HCT116 (cell line): ENCODE results near the gene SPTBN1. TPM values are rescaled to one million over a fixed set of nuclear protein-coding genes. Genes with fewer than 3 reads are reported as not detected.

Experiments
- ATAC-seq: fragments of 200-7000 bp; cut with Tn5 transposase; 2 replicates; pipeline ENCODE4 v1.9.1; 2020; ENCODE audit warnings: mild to moderate bottlenecking, moderate library complexity
- BruUV-seq: library from RNA; stranded (reverse); fragments of 400-500 nt; replicated peaks from 2 replicates; lab custom pipeline; 2021; lab: Mats Ljungman, UMichigan
- CTCF ChIA-PET: fragments of 300-600 bp; sonication (Branson Sonifier 250); formaldehyde crosslinking; loops from one replicate; lab custom pipeline; 2021; ENCODE audit warnings: antibody characterized with exemption; lab: Charles Lee
- POLR2A ChIA-PET: fragments of 300-600, 350-600 bp; sonication (Branson Sonifier 250); formaldehyde crosslinking; loops from one replicate; lab custom pipeline; 2021; ENCODE audit warnings: antibody characterized with exemption; lab: Charles Lee
- RAD21 ChIA-PET, 2 experiments: fragments of 300-600 bp; sonication (Branson Sonifier 250); formaldehyde crosslinking; loops; one replicate each; lab custom pipeline; 2023; ENCODE audit warnings: low total read pairs in 2 of 2; ENCODE audit not compliant: uncharacterized antibody in 2 of 2, unreplicated experiment in 2 of 2, low non-redundant PET in 1 of 2; lab: Charles Lee
- DNase-seq: peaks from one replicate; pipeline ENCODE4 v3.0.0-alpha.2; 2010; ENCODE audit warnings: low read depth, low spot score
- H2AFZ ChIP-seq: fragments of 200-600 bp; shearing (Covaris generic), sonication (generic); 2 replicates; pipeline ENCODE4 v1.6.1; 2017; ENCODE audit warnings: low read depth, mixed run types, mixed read lengths, antibody characterized with exemption, low read length; ENCODE audit not compliant: poor library complexity, severe bottlenecking
- H3K27ac ChIP-seq: 2 replicates; pipeline ENCODE4 v1.5.1; 2012; ENCODE audit warnings: low read depth, low read length
- H3K27me3 ChIP-seq: fragments of 200-600 bp; sonication (generic); 2 replicates; pipeline ENCODE4 v1.6.1; 2016; ENCODE audit warnings: mixed run types, low read length, mixed read lengths; ENCODE audit not compliant: insufficient read depth
- H3K36me3 ChIP-seq, 2 experiments: fragments of 200-500 bp in 1 of 2; fragments of 200-600 bp in 1 of 2; sonication (Bioruptor generic) in 1 of 2; sonication (generic) in 1 of 2; 2 replicates each; pipeline versions ENCODE4 v1.5.1 to v1.6.1; 2014 to 2016; ENCODE audit warnings: low read length in 2 of 2, inconsistent platforms in 1 of 2, mixed read lengths in 1 of 2, mixed run types in 1 of 2; ENCODE audit not compliant: insufficient read depth in 2 of 2, control insufficient read depth in 1 of 2
- H3K4me1 ChIP-seq, 2 experiments: fragments of 200-600 bp in 1 of 2; sonication (generic) in 1 of 2; 2 replicates each; pipeline versions ENCODE4 v1.5.1 to v1.6.1; 2012 to 2017; ENCODE audit warnings: low read length in 2 of 2, inconsistent platforms in 1 of 2, mild to moderate bottlenecking in 1 of 2, mixed read lengths in 1 of 2, mixed run types in 1 of 2, moderate library complexity in 1 of 2; ENCODE audit not compliant: insufficient read depth in 2 of 2, control insufficient read depth in 1 of 2
- H3K4me2 ChIP-seq: fragments of 200-600 bp; sonication (generic); 2 replicates; pipeline ENCODE4 v1.6.1; 2017; ENCODE audit warnings: mixed run types, low read length, mixed read lengths
- H3K4me3 ChIP-seq, 2 experiments: fragments of 200-600 bp in 1 of 2; sonication (generic) in 1 of 2; replicated peaks in 1 of 2; 2 replicates each; pipeline ENCODE4 v1.5.1; 2011 to 2016; ENCODE audit warnings: low read length in 2 of 2, control low read depth in 1 of 2, low read depth in 1 of 2, mild to moderate bottlenecking in 1 of 2, mixed read lengths in 1 of 2, mixed run types in 1 of 2
- H3K79me2 ChIP-seq: fragments of 200-600 bp; sonication (generic); 2 replicates; pipeline ENCODE4 v1.6.1; 2017; ENCODE audit warnings: mild to moderate bottlenecking, mixed run types, low read length, moderate library complexity, mixed read lengths; ENCODE audit not compliant: insufficient read depth
- H3K9ac ChIP-seq: fragments of 200-600 bp; sonication (generic); 2 replicates; pipeline ENCODE4 v1.6.1; 2016; ENCODE audit warnings: low read length, mixed read lengths
- H3K9me2 ChIP-seq: fragments of 200-600 bp; sonication (generic), shearing (Covaris generic); 2 replicates; pipeline ENCODE4 v1.6.1; 2017; ENCODE audit warnings: mixed run types, mild to moderate bottlenecking, moderate library complexity; ENCODE audit not compliant: insufficient read depth
- H3K9me3 ChIP-seq, 2 experiments: fragments of 200-500 bp in 1 of 2; fragments of 200-600 bp in 1 of 2; sonication (Bioruptor generic) in 1 of 2; sonication (generic) in 1 of 2; 2 replicates each; pipeline ENCODE4 v1.6.1; 2014 to 2017; ENCODE audit warnings: low read length in 2 of 2, mixed read lengths in 2 of 2, inconsistent platforms in 1 of 2, low read depth in 1 of 2, mild to moderate bottlenecking in 1 of 2, mixed run types in 1 of 2, moderate library complexity in 1 of 2; ENCODE audit not compliant: control insufficient read depth in 1 of 2, insufficient read depth in 1 of 2
- H4K20me1 ChIP-seq: fragments of 200-600 bp; sonication (generic), shearing (Covaris generic); 2 replicates; pipeline ENCODE4 v1.6.1; 2017; ENCODE audit warnings: mixed run types, mild to moderate bottlenecking, moderate library complexity; ENCODE audit not compliant: insufficient read depth
- ATF3 ChIP-seq: IDR thresholded peaks from 2 replicates; pipeline ENCODE4 v1.6.1; 2012
- CEBPB ChIP-seq: IDR thresholded peaks from 2 replicates; pipeline ENCODE4 v1.6.1; 2012; ENCODE audit warnings: low read depth
- EGR1 ChIP-seq: IDR thresholded peaks from 2 replicates; pipeline ENCODE4 v1.6.1; 2012; ENCODE audit warnings: low read depth
- ELF1 ChIP-seq: IDR thresholded peaks from 2 replicates; pipeline ENCODE4 v1.6.1; 2012; ENCODE audit warnings: low read depth, borderline replicate concordance
- EZH2 ChIP-seq: fragments of 200-600 bp; sonication (generic); IDR thresholded peaks from 2 replicates; pipeline ENCODE4 v1.6.1; 2017; ENCODE audit warnings: antibody characterized with exemption, mixed run types
- EZH2phosphoT487 ChIP-seq: fragments of 200-600 bp; IDR thresholded peaks from 2 replicates; pipeline ENCODE4 v1.6.1; 2018; ENCODE audit warnings: antibody characterized with exemption, borderline replicate concordance
- RAD21 ChIP-seq: IDR thresholded peaks from 2 replicates; pipeline ENCODE4 v1.6.1; 2012; ENCODE audit warnings: low read depth, mild to moderate bottlenecking
- SP1 ChIP-seq: IDR thresholded peaks from 2 replicates; pipeline ENCODE4 v1.6.1; 2012; ENCODE audit warnings: low read depth
- SRF ChIP-seq: IDR thresholded peaks from 2 replicates; pipeline ENCODE4 v1.6.1; 2012; ENCODE audit warnings: low read depth
- ZNF274 ChIP-seq: fragments of 200-500 bp; sonication (Bioruptor generic); IDR thresholded peaks from 2 replicates; pipeline ENCODE4 v1.6.1; 2014; ENCODE audit warnings: mild to moderate bottlenecking, low read depth, low read length, inconsistent platforms
- intact Hi-C: fragments of 100-400 bp; cut with micrococcal nuclease; formaldehyde crosslinking; loops from 2 replicates; pipeline ENCODE4 v1.10.0; 2022
- total RNA-seq: library from RNA; stranded (reverse); gene quantifications from one replicate; pipeline ENCODE4 v1.2.1, GENCODE V29; 2021; ENCODE audit not compliant: unreplicated experiment
- TF ChIP-seq, protein P1 (sequence below): IDR thresholded peaks from 2 replicates; pipeline ENCODE4 v1.6.1; 2012

Gene SPTBN1
- total RNA-seq, 1 experiment from 2014 or later, result 84.4 TPM

DNA sequence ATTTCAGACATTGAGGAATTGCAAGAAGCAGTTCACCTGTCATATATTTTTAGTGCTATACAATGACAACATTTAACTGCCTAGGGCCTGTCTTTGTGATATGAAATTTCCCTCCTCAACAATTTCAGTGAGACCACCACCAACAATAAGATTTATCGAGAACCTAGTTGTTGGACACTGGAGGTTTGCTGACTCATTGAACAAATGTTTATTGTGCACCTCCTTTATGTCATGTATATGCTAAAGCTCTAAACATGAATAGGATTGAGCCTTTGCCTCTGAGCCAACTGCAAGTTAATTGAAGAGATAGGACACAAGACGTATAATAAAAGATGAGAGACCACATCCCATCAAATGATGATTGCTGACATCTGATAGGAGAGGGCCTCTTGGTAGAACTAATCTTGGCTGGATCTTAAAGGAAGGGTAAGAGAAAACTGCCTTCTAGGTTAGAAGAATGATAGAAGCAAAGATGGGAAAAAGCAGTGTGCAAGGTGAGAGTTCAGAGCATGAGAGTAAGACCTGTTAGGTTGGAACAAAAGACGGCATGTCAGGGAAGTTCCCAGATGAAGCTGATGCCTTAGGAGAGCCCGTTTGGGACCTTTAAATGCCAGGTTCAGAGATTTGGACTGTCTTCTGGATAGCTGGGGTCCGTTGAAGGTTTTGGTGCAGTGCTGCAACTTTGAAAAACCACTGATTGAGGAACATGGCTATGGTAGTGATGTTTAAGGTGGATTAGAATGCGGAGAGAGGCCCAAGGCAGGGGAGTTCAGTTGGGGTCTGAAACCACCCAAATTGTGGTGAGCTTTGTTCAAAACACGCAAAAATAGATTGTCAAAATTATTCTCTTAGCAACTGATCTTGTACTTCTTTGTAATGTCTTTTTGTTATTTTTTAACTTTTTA, 134.3 kb downstream of the SPTBN1 start:
- Histone ChIP-seq H3K4me2 (no peak overlapping the region), H3K4me3 (no peak overlapping the region), H3K79me2 (peaks cover 56% of the 10 kb centered on the region), H3K27me3 (no peaks in the 10 kb centered on the region), H4K20me1 (no peaks in the 10 kb centered on the region), H3K36me3 (0 out of 4 replicates have a peak, but pooled peaks cover 0 to 4% of the 10 kb centered on the region in 2 experiments), H3K9me2 (no peaks in the 10 kb centered on the region), H3K4me1 (no peaks in the 10 kb centered on the region), H3K9me3 (no peaks in the 10 kb centered on the region), H2AFZ (no peak overlapping the region), H3K9ac (no peak overlapping the region), H3K27ac (no peak overlapping the region)
- no peak for DNase-seq
- RAD21 ChIA-PET, result no interaction called here
- no peak for TF ChIP-seq EGR1
- CTCF ChIA-PET, result no interaction called here
- intact Hi-C loops, result no loop called here
- no peak for ATAC-seq
- POLR2A ChIA-PET, result no interaction called here
- no TSS peak for BruUV-seq

GRCh38 chr2:54591551-54591950, 135.4 kb downstream of the SPTBN1 start:
- Histone ChIP-seq H3K9me3 (no peaks in the 10 kb centered on the region), H3K36me3 (0 out of 4 replicates have a peak, but pooled peaks cover 0 to 4% of the 10 kb centered on the region in 2 experiments), H2AFZ (no peak overlapping the region), H3K4me2 (no peak overlapping the region), H3K9me2 (no peaks in the 10 kb centered on the region), H3K4me3 (no peak overlapping the region), H3K79me2 (peaks cover 57% of the 10 kb centered on the region), H3K9ac (no peak overlapping the region), H3K27me3 (no peaks in the 10 kb centered on the region), H3K27ac (no peak overlapping the region), H4K20me1 (no peaks in the 10 kb centered on the region), H3K4me1 (no peaks in the 10 kb centered on the region)
- ChIA-PET POLR2A (no interaction called here), CTCF (no interaction called here), RAD21 (no interaction called here)
- ATAC-seq (no peak), DNase-seq (no peak)
- no TSS peak for BruUV-seq
- TF ChIP-seq ATF3 (no peak), ZNF274 (no peak), EZH2 (no peak), CEBPB (no peak), EZH2phosphoT487 (no peak), SP1 (no peak), RAD21 (no peak), SRF (no peak), ELF1 (no peak)
- TF ChIP-seq, protein P1, sequence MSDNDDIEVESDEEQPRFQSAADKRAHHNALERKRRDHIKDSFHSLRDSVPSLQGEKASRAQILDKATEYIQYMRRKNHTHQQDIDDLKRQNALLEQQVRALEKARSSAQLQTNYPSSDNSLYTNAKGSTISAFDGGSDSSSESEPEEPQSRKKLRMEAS, result no peak
- intact Hi-C loops, result no loop called here
